K562 (cell line): ENCODE measurements around the gene MGAT1. TPM values are rescaled to one million over a fixed set of nuclear protein-coding genes. Genes with fewer than 3 reads are reported as not detected.

Experiments used
- ATAC-seq: fragments of 200-7000 bp; cut with Tn5 transposase; 3 replicates; pipeline ENCODE4 v1.9.1; 2020; ENCODE audit warnings: moderate library complexity
- Bru-seq: library from RNA; stranded (reverse); fragments of 400-500 nt; gene quantifications from one replicate; lab custom pipeline; 2021; lab: Mats Ljungman, UMichigan
- BruChase-seq, 2 experiments: library from RNA; stranded (reverse); fragments of 400-500 nt; gene quantifications; one replicate each; lab custom pipeline; 2021; lab: Mats Ljungman, UMichigan
- BruUV-seq: library from RNA; stranded (reverse); fragments of 400-500 nt; replicated peaks from 2 replicates; lab custom pipeline; 2021; lab: Mats Ljungman, UMichigan
- CTCF ChIA-PET: fragments of 300-600 bp; formaldehyde crosslinking; extraction: SDS; loops from one replicate; lab custom pipeline; 2021; ENCODE audit warnings: low intra/inter-chr PET ratio; lab: Yijun Ruan, JAX
- POLR2A ChIA-PET: fragments of 300-600, 350-650 bp; sonication (Branson Sonifier 250); formaldehyde crosslinking; extraction: SDS; loops from one replicate; lab custom pipeline; 2021; ENCODE audit warnings: antibody characterized with exemption, inconsistent platforms; lab: Yijun Ruan, JAX
- DNase-seq, 4 experiments: peaks; one replicate each; pipeline versions ENCODE4 v3.0.0 to v3.0.0-alpha.2; 2011 to 2018; ENCODE audit warnings: low spot score in 3 of 4, mixed read lengths in 3 of 4; ENCODE audit errors: extremely low read depth in 1 of 4
- FAIRE-seq: peaks from 2 replicates; lab custom pipeline; 2011; peaks lifted over from hg19 to GRCh38; lab: Jason Lieb, UNC
- H2AFZ ChIP-seq: 2 replicates; pipeline ENCODE4 v1.6.0; 2011; ENCODE audit warnings: low read depth, low read length, control low read depth, inconsistent platforms
- H3K27ac ChIP-seq: fragments of 200-600 bp; 3 replicates; pipeline ENCODE4 v1.8.0; 2011; ENCODE audit warnings: low read depth, mild to moderate bottlenecking, control low read depth, inconsistent platforms, low read length, moderate library complexity, mixed read lengths; ENCODE audit errors: extremely low read depth
- H3K27me3 ChIP-seq, 2 experiments: fragments of 300-600 bp in 1 of 2; 2 replicates in 1 of 2; 3 replicates in 1 of 2; pipeline versions ENCODE4 v1.6.0 to v1.8.0; 2011; ENCODE audit warnings: inconsistent platforms in 2 of 2, low read length in 2 of 2, mild to moderate bottlenecking in 1 of 2, mixed read lengths in 1 of 2, moderate library complexity in 1 of 2; ENCODE audit not compliant: control insufficient read depth in 2 of 2, insufficient read depth in 2 of 2
- H3K36me3 ChIP-seq: fragments of 300-600 bp; 3 replicates; pipeline ENCODE4 v1.8.0; 2011; ENCODE audit warnings: mild to moderate bottlenecking, low read length, inconsistent platforms; ENCODE audit not compliant: control insufficient read depth, insufficient read depth
- H3K4me1 ChIP-seq, 2 experiments: fragments of 200-600 bp in 1 of 2; replicated peaks in 1 of 2; 2 replicates in 1 of 2; 3 replicates in 1 of 2; pipeline versions ENCODE4 v1.5.1 to v1.8.0; 2011; ENCODE audit warnings: inconsistent platforms in 2 of 2, low read length in 2 of 2, mild to moderate bottlenecking in 1 of 2, mixed read lengths in 1 of 2, moderate library complexity in 1 of 2; ENCODE audit not compliant: control insufficient read depth in 2 of 2, insufficient read depth in 2 of 2
- H3K4me2 ChIP-seq: 2 replicates; pipeline ENCODE4 v1.6.1; 2011; ENCODE audit warnings: low read length, control low read depth, inconsistent platforms, mixed read lengths; ENCODE audit not compliant: insufficient read depth
- H3K4me3 ChIP-seq: fragments of 200-600 bp; sonication (generic), shearing (Covaris generic); 2 replicates; pipeline ENCODE4 v1.5.1; 2016; ENCODE audit warnings: control low read depth, inconsistent platforms
- H3K79me2 ChIP-seq: fragments of 200-600 bp; 3 replicates; pipeline ENCODE4 v1.8.0; 2011; ENCODE audit warnings: low read length, inconsistent platforms; ENCODE audit not compliant: control insufficient read depth, insufficient read depth
- H3K9ac ChIP-seq, 2 experiments: 2 replicates each; pipeline versions ENCODE4 v1.6.0 to v1.6.1; 2011; ENCODE audit warnings: low read depth in 2 of 2, low read length in 2 of 2, control low read depth in 1 of 2, inconsistent platforms in 1 of 2, mild to moderate bottlenecking in 1 of 2, mixed read lengths in 1 of 2; ENCODE audit not compliant: insufficient read depth in 1 of 2
- H3K9me1 ChIP-seq: one replicate; pipeline ENCODE4 v1.6.0; 2011; ENCODE audit warnings: inconsistent platforms, mild to moderate bottlenecking, low read length, moderate library complexity; ENCODE audit not compliant: control insufficient read depth, insufficient read depth
- H3K9me3 ChIP-seq: replicated peaks from 2 replicates; pipeline ENCODE4 v1.5.1; 2011; ENCODE audit warnings: low read depth, low read length, inconsistent platforms; ENCODE audit not compliant: control insufficient read depth, insufficient read depth
- H4K20me1 ChIP-seq: replicated peaks from 2 replicates; pipeline ENCODE4 v1.6.1; 2011; ENCODE audit warnings: low read length, inconsistent platforms, mixed read lengths; ENCODE audit not compliant: control insufficient read depth, insufficient read depth
- CHCHD3 ChIP-seq: fragments of 250-450 bp; sonication (Bioruptor Pico); IDR thresholded peaks from 2 replicates; pipeline ENCODE4 v2.1.2; 2022; ENCODE audit warnings: mild to moderate bottlenecking
- RBM34 ChIP-seq: fragments of 200-400 bp; formaldehyde crosslinking; IDR thresholded peaks from 2 replicates; pipeline ENCODE4 v1.6.1; 2018; ENCODE audit warnings: low read length, borderline replicate concordance; ENCODE audit not compliant: insufficient read depth
- SMC3 ChIP-seq: conservative IDR thresholded peaks from 2 replicates; pipeline ENCODE4 v1.6.1; 2011; ENCODE audit warnings: low read depth, low read length, improper control_type of control experiment; ENCODE audit not compliant: insufficient read depth
- ZNF3 ChIP-seq: fragments of 250-450 bp; sonication (Bioruptor Pico); IDR thresholded peaks from 2 replicates; pipeline ENCODE4 v1.5.0; 2021; ENCODE audit warnings: mild to moderate bottlenecking, moderate library complexity
- WGBS: fragments of 100-300 bp; shearing (Covaris generic); methylation state at CpG from one replicate; pipeline ENCODE4 v1.1.6; 2016; ENCODE audit warnings: low coverage, mixed read lengths; ENCODE audit not compliant: insufficient coverage; ENCODE audit errors: missing lambda C conversion rate; 5-methylcytosine and 5-hydroxymethylcytosine counted together
- in situ Hi-C: fragments of 300-500 bp; cut with MboI; formaldehyde crosslinking; loops from 4 replicates; pipeline ENCODE4 v1.15.0; 2018; ENCODE audit warnings: inconsistent platforms, mixed read lengths
- intact Hi-C: fragments of 100-400 bp; cut with micrococcal nuclease; formaldehyde crosslinking; loops from 2 replicates; pipeline ENCODE4 v1.14.2; 2022
- long read RNA-seq, 3 experiments: library from polyadenylated mRNA in 2 of 3; library from RNA in 1 of 3; unstranded in 2 of 3; stranded (forward) in 1 of 3; transcript quantifications; one replicate each; pipeline ENCODE4 v2.0.0, GENCODE V29; 2019 to 2022
- polyA minus RNA-seq, 3 experiments: library from RNA; depleted of rRNA, polyadenylated mRNA; stranded (reverse); fragments of >200 nt; gene quantifications; 2 replicates each; pipeline ENCODE4 v1.2.3, GENCODE V29; 2011
- polyA plus RNA-seq, 8 experiments: library from polyadenylated mRNA; depleted of rRNA in 4 of 8; stranded (reverse) in 5 of 8; unstranded in 3 of 8; fragments of >200 nt; fragmentation: Nextera tagmentation in 2 of 8; fragmentation: Illumina TruSeq in 1 of 8; extraction: Ambion mirVana in 2 of 8; extraction: Trizol in 1 of 8; gene quantifications; 2 replicates each; pipeline versions ENCODE4 v1.2.1 to v1.2.3, GENCODE V29; 2011 to 2014; ENCODE audit warnings: inconsistent platforms in 1 of 8, missing spikeins in 1 of 8
- total RNA-seq, 7 experiments: library from RNA; depleted of rRNA in 6 of 7; stranded (reverse); fragments of >200 nt in 6 of 7; fragmentation: Illumina TruSeq in 2 of 7; extraction: Trizol in 2 of 7; gene quantifications; 2 replicates each; pipeline versions ENCODE4 v1.2.1 to v1.2.3, GENCODE V29; 2011 to 2021; ENCODE audit warnings: low replicate concordance in 1 of 7
- TF ChIP-seq, protein P1 (sequence below): fragments of 250-450 bp; sonication (Bioruptor Pico); IDR thresholded peaks from 2 replicates; pipeline ENCODE4 v1.5.1; 2021; ENCODE audit warnings: mild to moderate bottlenecking

Gene MGAT1
- total RNA-seq (2011; cell fraction: chromatin; rRNA removed; ENCODE audit: low replicate concordance) = 73.7 and 86.6 TPM in 2 replicates
- 95.9 and 106 TPM in 2 replicates for total RNA-seq (2011; cell fraction: nucleolus; rRNA removed)
- total RNA-seq (2011; cell fraction: nucleoplasm; rRNA removed) = 91.3 and 109 TPM in 2 replicates
- total RNA-seq (2014; rRNA removed) (56.1 and 59.2 TPM in 2 replicates), total RNA-seq (2014; rRNA removed; fragmentation: Illumina TruSeq; extraction: Trizol) (34.4 and 37.9 TPM in 2 replicates), total RNA-seq (2015; rRNA removed; fragmentation: Illumina TruSeq; extraction: Trizol) (49.0 and 50.9 TPM in 2 replicates), total RNA-seq (2021) (71.7 and 82.7 TPM in 2 replicates), polyA plus RNA-seq (2011; rRNA removed) (42.9 and 52.4 TPM in 2 replicates), polyA plus RNA-seq (2014; fragmentation: Illumina TruSeq; extraction: Trizol) (44.5 and 50.6 TPM in 2 replicates), polyA plus RNA-seq (2014; fragmentation: Nextera tagmentation; extraction: Ambion mirVana) (1 to 10 TPM; 3.9 to 5.1 TPM), polyA plus RNA-seq (2014; rRNA removed) (64.2 and 72.6 TPM in 2 replicates), polyA minus RNA-seq (2011; rRNA and poly(A)+ RNA removed) (36.0 and 42.1 TPM in 2 replicates), Bru-seq, nascent RNA (percentile 77 among the genes with signal in this experiment), BruChase-seq, experiment 1, labeled RNA remaining after a 2-hour chase (percentile 71 among the genes with signal in this experiment), BruChase-seq, experiment 2, labeled RNA remaining after a 6-hour chase (percentile 73 among the genes with signal in this experiment)
- 63.9 and 119 TPM in 2 replicates for polyA plus RNA-seq (2011; cell fraction: cytosol; rRNA removed)
- polyA plus RNA-seq (2011; cell fraction: nucleus; rRNA removed) = 59.1 and 67.4 TPM in 2 replicates
- 75.0 and 92.9 TPM in 2 replicates for polyA plus RNA-seq (2012)
- 40.6 and 47.7 TPM in 2 replicates for polyA minus RNA-seq (2011; cell fraction: cytosol; rRNA and poly(A)+ RNA removed)
- 18.3 and 30.5 TPM in 2 replicates for polyA minus RNA-seq (2011; cell fraction: nucleus; rRNA and poly(A)+ RNA removed)
- long read RNA-seq, experiment 1, transcript MGAT1-201 (2 exons, 2,761 nt) = major isoform, 81 of 398 reads
- long read RNA-seq, experiment 1, transcript MGAT1-203 (3 exons, 3,077 nt) = minor isoform, 55 of 398 reads
- long read RNA-seq, experiment 1, partial matches to known transcripts = 5 of 398 reads
- long read RNA-seq, experiment 1, other reads (novel, unspliced or antisense) = 250 of 398 reads
- long read RNA-seq, experiment 2, transcript MGAT1-203 (3 exons, 3,077 nt) = minor isoform, 13 of 126 reads
- long read RNA-seq, experiment 2, transcript MGAT1-201 (2 exons, 2,761 nt) = major isoform, 29 of 126 reads
- long read RNA-seq, experiment 2, transcript MGAT1-204 (2 exons, 1,919 nt) = minor isoform, 5 of 126 reads
- long read RNA-seq, experiment 2, partial matches to known transcripts = 16 of 126 reads
- long read RNA-seq, experiment 2, other reads (novel, unspliced or antisense) = 62 of 126 reads
- long read RNA-seq, experiment 3, transcript MGAT1-203 (3 exons, 3,077 nt) = minor isoform, 5 of 41 reads
- long read RNA-seq, experiment 3, transcript MGAT1-201 (2 exons, 2,761 nt) = major isoform, 20 of 41 reads
- long read RNA-seq, experiment 3, partial matches to known transcripts = 1 of 41 reads
- long read RNA-seq, experiment 3, other reads (novel, unspliced or antisense) = 10 of 41 reads

DNA sequence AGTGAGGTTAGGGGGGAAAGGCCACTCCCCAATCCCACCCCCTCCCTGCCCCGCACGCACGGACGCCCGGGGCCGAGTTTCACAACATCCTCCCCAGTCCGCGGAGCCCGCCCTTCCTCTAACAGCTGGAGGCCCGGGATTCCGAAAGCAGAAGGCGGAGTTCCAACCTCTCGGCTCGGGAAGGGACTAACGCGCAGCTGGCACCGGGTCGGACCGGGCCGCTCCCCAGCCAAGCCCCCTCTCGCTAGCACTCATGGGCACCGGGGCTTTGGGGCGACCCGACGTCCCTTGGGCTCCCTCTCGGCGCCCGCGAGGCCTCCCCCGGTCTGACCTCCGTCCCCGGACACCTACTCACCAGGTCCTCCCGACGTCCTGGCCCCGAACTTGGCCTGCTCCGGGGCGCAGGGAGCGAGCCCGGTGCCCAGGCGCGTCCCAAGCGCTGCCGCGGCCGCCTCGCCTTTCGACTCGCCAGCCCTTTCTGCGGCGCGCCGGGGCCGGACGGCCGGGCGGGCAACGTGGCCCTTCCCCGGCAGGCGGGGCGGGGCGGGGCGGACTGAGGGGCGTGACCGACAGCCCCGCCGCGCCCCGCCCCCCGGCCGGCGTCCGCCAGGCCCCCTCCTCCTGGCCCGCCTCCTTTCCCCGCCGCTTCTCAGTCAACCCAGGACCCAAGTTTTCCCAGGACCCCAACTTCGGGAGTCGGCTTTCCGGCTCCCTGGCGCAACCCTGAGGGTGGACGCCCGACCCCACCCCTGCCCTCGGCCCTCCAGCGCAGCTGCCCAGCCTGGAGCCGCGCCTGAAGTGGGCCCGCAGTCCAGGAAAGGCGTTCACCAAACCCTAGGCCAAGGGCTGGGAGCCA lies at the start of gene MGAT1:
TSS of gene MGAT1 (minus strand) at position 482 of the 856 bp plus-strand sequence. CDS start 9,835 bp downstream, outside the sequence.
- Histone ChIP-seq H2AFZ (peak within 1 kb of the TSS; percentile 82), H3K27ac (peak within 1 kb of the TSS; percentile 89), H3K27me3 (no peaks in the 10 kb centered on the region), H3K4me1 (peaks cover 61 to 64% of the 10 kb centered on the region in 2 experiments), H3K9me3 (no peaks in the 10 kb centered on the region), H3K4me2 (peak within 1 kb of the TSS; percentile 97), H3K9ac (peak within 1 kb of the TSS; percentile 85 to 98), H3K36me3 (peaks cover 62% of the 10 kb centered on the region), H3K79me2 (peaks cover 95% of the 10 kb centered on the region), H3K9me1 (peaks cover 17% of the 10 kb centered on the region), H3K4me3 (peak within 1 kb of the TSS; percentile 84), H4K20me1 (peaks cover 38% of the 10 kb centered on the region)
- peak; percentile 85 to 96 (median 94) for DNase-seq
- under 1% methylated on average over 36 of the region's 87 CpGs for WGBS
- intact Hi-C loops = loop anchor here (2.0 to 10.0 kb wide), 3 partner anchors 28 to 222 kb away; partner anchors contain the start of gene ZFP62
- POLR2A ChIA-PET = interaction anchor here (0.5 to 2.0 kb wide), 15 partner anchors 8 to 1461 kb away, joined by 3 to 7 read pairs (median 4); no protein-coding TSS in a partner anchor
- ATAC-seq = peak; percentile 88
- in situ Hi-C loops = no loop called here
- CTCF ChIA-PET = interaction anchor here (0.6 kb wide), 1 partner anchor 28 kb away, joined by 4 read pairs; no protein-coding TSS in a partner anchor
- no peak for FAIRE-seq
- no TSS peak for BruUV-seq
- TF ChIP-seq, protein P1, sequence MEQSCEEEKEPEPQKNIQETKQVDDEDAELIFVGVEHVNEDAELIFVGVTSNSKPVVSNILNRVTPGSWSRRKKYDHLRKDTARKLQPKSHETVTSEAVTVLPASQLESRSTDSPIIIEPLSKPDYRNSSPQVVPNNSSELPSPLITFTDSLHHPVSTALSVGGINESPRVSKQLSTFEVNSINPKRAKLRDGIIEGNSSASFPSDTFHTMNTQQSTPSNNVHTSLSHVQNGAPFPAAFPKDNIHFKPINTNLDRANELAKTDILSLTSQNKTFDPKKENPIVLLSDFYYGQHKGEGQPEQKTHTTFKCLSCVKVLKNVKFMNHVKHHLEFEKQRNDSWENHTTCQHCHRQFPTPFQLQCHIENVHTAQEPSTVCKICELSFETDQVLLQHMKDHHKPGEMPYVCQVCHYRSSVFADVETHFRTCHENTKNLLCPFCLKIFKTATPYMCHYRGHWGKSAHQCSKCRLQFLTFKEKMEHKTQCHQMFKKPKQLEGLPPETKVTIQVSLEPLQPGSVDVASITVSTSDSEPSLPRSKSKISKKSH = no peak
- no peak for TF ChIP-seq ZNF3 (CRISPR knock-in tag)
- no peak for TF ChIP-seq SMC3
- no peak for TF ChIP-seq RBM34
- TF ChIP-seq CHCHD3 (CRISPR knock-in tag) = no peak
